GM23338 (cell line): ENCODE measurements around the gene CD300E. TPM values are rescaled to one million over a fixed set of nuclear protein-coding genes. Genes with fewer than 3 reads are reported as not detected.

ENCODE experiments used
- ATAC-seq: fragments of 200-7000 bp; cut with Tn5 transposase; 3 replicates; pipeline ENCODE4 v1.9.1; 2020
- DNase-seq: peaks from one replicate; pipeline ENCODE4 v3.0.0-alpha.2; 2015; ENCODE audit warnings: low spot score
- H2AFZ ChIP-seq: fragments of 200-600 bp; sonication (generic); 2 replicates; pipeline ENCODE4 v1.8.0; 2016; ENCODE audit warnings: antibody characterized with exemption, mild to moderate bottlenecking, moderate library complexity
- H3F3A ChIP-seq: fragments of 200-600 bp; sonication (generic); replicated peaks from 2 replicates; pipeline ENCODE4 v1.8.0; 2017; ENCODE audit warnings: antibody characterized with exemption, mixed run types, low read depth
- H3K27ac ChIP-seq: fragments of 200-600 bp; sonication (generic); 2 replicates; pipeline ENCODE4 v1.6.1; 2016; ENCODE audit warnings: low read depth
- H3K27me3 ChIP-seq: fragments of 200-600 bp; sonication (generic); 2 replicates; pipeline ENCODE4 v1.8.0; 2016; ENCODE audit warnings: mild to moderate bottlenecking, mixed run types, moderate library complexity; ENCODE audit not compliant: insufficient read depth
- H3K36me3 ChIP-seq: fragments of 200-600 bp; sonication (generic); 2 replicates; pipeline ENCODE4 v1.8.0; 2016; ENCODE audit warnings: mild to moderate bottlenecking; ENCODE audit not compliant: insufficient read depth
- H3K4me1 ChIP-seq: fragments of 200-600 bp; sonication (generic); 2 replicates; pipeline ENCODE4 v1.8.0; 2016; ENCODE audit warnings: mild to moderate bottlenecking, moderate library complexity; ENCODE audit not compliant: insufficient read depth
- H3K4me2 ChIP-seq: fragments of 200-600 bp; sonication (generic); 2 replicates; pipeline ENCODE4 v1.7.1; 2017; ENCODE audit warnings: mixed run types
- H3K4me3 ChIP-seq: fragments of 200-600 bp; sonication (generic); 2 replicates; pipeline ENCODE4 v1.6.1; 2016; ENCODE audit warnings: mixed run types
- H3K79me2 ChIP-seq: fragments of 200-600 bp; sonication (generic); replicated peaks from 2 replicates; pipeline ENCODE4 v1.8.0; 2017; ENCODE audit warnings: mild to moderate bottlenecking; ENCODE audit not compliant: insufficient read depth
- H3K9me2 ChIP-seq: fragments of 200-600 bp; sonication (generic); 2 replicates; pipeline ENCODE4 v1.8.0; 2017; ENCODE audit not compliant: insufficient read depth
- H4K20me1 ChIP-seq: fragments of 200-600 bp; sonication (generic); replicated peaks from 2 replicates; pipeline ENCODE4 v1.8.0; 2017; ENCODE audit warnings: mild to moderate bottlenecking; ENCODE audit not compliant: insufficient read depth
- H3K27ac Mint-ChIP-seq: 2 replicates; pipeline ENCODE4 v1.8.0; 2020; ENCODE audit warnings: inconsistent platforms, mild to moderate bottlenecking, moderate library complexity, mixed read lengths
- H3K27me3 Mint-ChIP-seq: 3 replicates; pipeline ENCODE4 v1.8.0; 2022; ENCODE audit warnings: low read depth, mild to moderate bottlenecking, moderate library complexity, mixed read lengths, inconsistent platforms; ENCODE audit not compliant: insufficient read depth, poor library complexity
- H3K36me3 Mint-ChIP-seq: 3 replicates; pipeline ENCODE4 v1.8.0; 2021; ENCODE audit warnings: low read depth, mild to moderate bottlenecking, inconsistent platforms, moderate library complexity, mixed read lengths
- H3K4me1 Mint-ChIP-seq: 3 replicates; pipeline ENCODE4 v1.8.0; 2020; ENCODE audit warnings: mild to moderate bottlenecking, inconsistent platforms, mixed read lengths
- H3K4me3 Mint-ChIP-seq: 3 replicates; pipeline ENCODE4 v1.8.0; 2021; ENCODE audit warnings: moderate library complexity, mild to moderate bottlenecking, inconsistent platforms, mixed read lengths
- H3K9me3 Mint-ChIP-seq: 3 replicates; pipeline ENCODE4 v1.8.0; 2020; ENCODE audit warnings: moderate library complexity, mild to moderate bottlenecking, inconsistent platforms, mixed read lengths
- CREB1 ChIP-seq: fragments of 250-450 bp; sonication (Bioruptor Pico); IDR thresholded peaks from 2 replicates; pipeline ENCODE4 v1.5.0; 2020; ENCODE audit warnings: low read depth, mild to moderate bottlenecking, moderate library complexity
- CTCF ChIP-seq, 2 experiments: fragments of 200-600 bp in 1 of 2; sonication (generic) in 1 of 2; conservative IDR thresholded peaks; 2 replicates each; pipeline versions ENCODE4 v1.5.1 to v1.6.1; 2016 to 2017; ENCODE audit warnings: antibody characterized with exemption in 2 of 2, low read depth in 2 of 2, mild to moderate bottlenecking in 2 of 2, moderate library complexity in 1 of 2
- ETS1 ChIP-seq: IDR thresholded peaks from 2 replicates; pipeline ENCODE4 v1.6.1; 2016; ENCODE audit warnings: antibody characterized with exemption
- EZH2 ChIP-seq: fragments of 200-600 bp; sonication (generic); IDR thresholded peaks from one replicate; pipeline ENCODE4 v1.8.0; 2017; ENCODE audit warnings: antibody characterized with exemption, mild to moderate bottlenecking, low read depth; ENCODE audit not compliant: unreplicated experiment
- EZH2phosphoT487 ChIP-seq: fragments of 200-600 bp; sonication (generic); IDR thresholded peaks from one replicate; pipeline ENCODE4 v1.8.1; 2018; ENCODE audit warnings: antibody characterized with exemption; ENCODE audit not compliant: unreplicated experiment
- JUNB ChIP-seq: IDR thresholded peaks from one replicate; pipeline ENCODE4 v1.6.1; 2016; ENCODE audit warnings: antibody characterized with exemption; ENCODE audit not compliant: unreplicated experiment
- NANOG ChIP-seq: IDR thresholded peaks from 2 replicates; pipeline ENCODE4 v1.6.1; 2016; ENCODE audit warnings: antibody characterized with exemption, borderline replicate concordance
- POLR2AphosphoS5 ChIP-seq: IDR thresholded peaks from 2 replicates; pipeline ENCODE4 v1.6.1; 2016; ENCODE audit warnings: antibody characterized with exemption, low read depth
- REST ChIP-seq: IDR thresholded peaks from one replicate; pipeline ENCODE4 v1.6.1; 2018; ENCODE audit warnings: antibody characterized with exemption; ENCODE audit not compliant: unreplicated experiment
- STAT1 ChIP-seq: IDR thresholded peaks from one replicate; pipeline ENCODE4 v1.6.1; 2016; ENCODE audit warnings: antibody characterized with exemption; ENCODE audit not compliant: unreplicated experiment
- ZNF114 ChIP-seq: fragments of 250-450 bp; sonication (Bioruptor Pico); IDR thresholded peaks from 2 replicates; pipeline ENCODE4 v1.5.0; 2020; ENCODE audit warnings: mild to moderate bottlenecking, moderate library complexity
- ZNF331 ChIP-seq: fragments of 250-450 bp; sonication (Bioruptor Pico); IDR thresholded peaks from 2 replicates; pipeline ENCODE4 v1.5.0; 2020; ENCODE audit warnings: low read depth, mild to moderate bottlenecking, moderate library complexity
- ZNF462 ChIP-seq: fragments of 250-450 bp; sonication (Bioruptor Pico); IDR thresholded peaks from 2 replicates; pipeline ENCODE4 v1.5.0; 2020; ENCODE audit warnings: mild to moderate bottlenecking, moderate library complexity
- polyA plus RNA-seq: library from polyadenylated mRNA; unstranded; fragments of >200 nt; fragmentation: Nextera tagmentation; extraction: Ambion mirVana; gene quantifications from 2 replicates; pipeline ENCODE4 v1.2.1, GENCODE V29; 2016
- total RNA-seq: library from RNA; depleted of rRNA; stranded (reverse); fragments of >200 nt; shearing (Covaris generic); gene quantifications from 2 replicates; pipeline ENCODE4 v1.2.3, GENCODE V29; 2014

The CD300E gene
- total and polyA plus RNA-seq, 2 experiments from 2014 or later, result not detected

GRCh38 chr17:74605361-74605760 is 18.2 kb downstream of the CD300E start:
- no peak overlapping the region for H3K4me3 Mint-ChIP-seq
- Histone ChIP-seq H4K20me1 (no peaks in the 10 kb centered on the region), H3K27ac (no peak overlapping the region), H3K4me3 (no peak overlapping the region), H3K27me3 (no peaks in the 10 kb centered on the region), H3K4me1 (no peaks in the 10 kb centered on the region), H3K79me2 (no peaks in the 10 kb centered on the region), H3K4me2 (no peak overlapping the region), H2AFZ (no peak overlapping the region), H3F3A (no peaks in the 10 kb centered on the region), H3K36me3 (no peaks in the 10 kb centered on the region), H3K9me2 (no peaks in the 10 kb centered on the region)
- H3K27me3 Mint-ChIP-seq, result peaks cover 3% of the 10 kb centered on the region
- H3K9me3 Mint-ChIP-seq, result no peaks in the 10 kb centered on the region
- no peak overlapping the region for H3K27ac Mint-ChIP-seq
- DNase-seq, result no peak
- H3K36me3 Mint-ChIP-seq, result no peaks in the 10 kb centered on the region
- H3K4me1 Mint-ChIP-seq, result no peaks in the 10 kb centered on the region
- no peak for ATAC-seq
- TF ChIP-seq CREB1 (CRISPR knock-in tag), result no peak
- no peak for TF ChIP-seq ZNF331
- TF ChIP-seq EZH2, result no peak
- no peak for TF ChIP-seq EZH2phosphoT487
- no peak for TF ChIP-seq POLR2AphosphoS5
- TF ChIP-seq STAT1, result no peak
- no peak for TF ChIP-seq ZNF462 (CRISPR knock-in tag)
- no peak for TF ChIP-seq NANOG
- no peak for TF ChIP-seq ZNF114 (CRISPR knock-in tag)
- no peak for TF ChIP-seq JUNB
- no peak for TF ChIP-seq CTCF (conservative IDR thresholded peaks at IDR 0.05; ENCODE audit: low read depth in 2 of 2)
- TF ChIP-seq ETS1, result no peak
- no peak for TF ChIP-seq REST
